K562 (cell line): ENCODE measurements around the gene POPDC2. TPM values are rescaled to one million over a fixed set of nuclear protein-coding genes. Genes with fewer than 3 reads are reported as not detected.

Experiments
- CREB1 ChIP-seq, 2 experiments: sonication (generic) in 1 of 2; formaldehyde crosslinking in 1 of 2; IDR thresholded peaks; 2 replicates each; pipeline versions ENCODE4 v1.6.1 to v1.8.0; 2012 to 2022; ENCODE audit warnings: inconsistent platforms in 1 of 2, mild to moderate bottlenecking in 1 of 2, missing genetic modification reagents in 1 of 2, moderate library complexity in 1 of 2
- SIN3B ChIP-seq: fragments of 450-650 bp; IDR thresholded peaks from 2 replicates; pipeline ENCODE4 v1.6.1; 2017; ENCODE audit warnings: low read depth, mild to moderate bottlenecking, moderate library complexity
- XRCC4 ChIP-seq: IDR thresholded peaks from one replicate; pipeline ENCODE4 v1.6.1; 2011; ENCODE audit not compliant: insufficient read depth, insufficient read length; ENCODE audit errors: extremely low read depth
- ZNF316 ChIP-seq: fragments of 450-650 bp; IDR thresholded peaks from 2 replicates; pipeline ENCODE4 v1.6.1; 2016
- ZNF408 ChIP-seq: fragments of 250-450 bp; sonication (Bioruptor Pico); IDR thresholded peaks from 2 replicates; pipeline ENCODE4 v1.4.0; 2020; ENCODE audit warnings: low read depth, mild to moderate bottlenecking, moderate library complexity
- ZNF583 ChIP-seq: fragments of 250-450 bp; sonication (Bioruptor Pico); IDR thresholded peaks from 2 replicates; pipeline ENCODE4 v1.4.0; 2020
- polyA plus RNA-seq, 8 experiments: library from polyadenylated mRNA; depleted of rRNA in 4 of 8; stranded (reverse) in 5 of 8; unstranded in 3 of 8; fragments of >200 nt; fragmentation: Nextera tagmentation in 2 of 8; fragmentation: Illumina TruSeq in 1 of 8; extraction: Ambion mirVana in 2 of 8; extraction: Trizol in 1 of 8; gene quantifications; 2 replicates each; pipeline versions ENCODE4 v1.2.1 to v1.2.3, GENCODE V29; 2011 to 2014; ENCODE audit warnings: inconsistent platforms in 1 of 8, missing spikeins in 1 of 8
- total RNA-seq, 7 experiments: library from RNA; depleted of rRNA in 6 of 7; stranded (reverse); fragments of >200 nt in 6 of 7; fragmentation: Illumina TruSeq in 2 of 7; extraction: Trizol in 2 of 7; gene quantifications; 2 replicates each; pipeline versions ENCODE4 v1.2.1 to v1.2.3, GENCODE V29; 2011 to 2021; ENCODE audit warnings: low replicate concordance in 1 of 7
- TF ChIP-seq, protein P1 (sequence below), 2 experiments: fragments of 450-650 bp; formaldehyde crosslinking in 1 of 2; IDR thresholded peaks; 2 replicates each; pipeline versions ENCODE4 v1.4.0 to v1.6.1; 2014 to 2020; ENCODE audit warnings: mild to moderate bottlenecking in 2 of 2, borderline replicate concordance in 1 of 2, low read depth in 1 of 2
- TF ChIP-seq, protein P2 (sequence below): sonication (generic); IDR thresholded peaks from 2 replicates; pipeline ENCODE4 v1.6.1; 2016

The POPDC2 gene
- total and polyA plus RNA-seq, 9 of the 15 experiments (the other 6 are each of a cell fraction or from before 2014, with no cell fraction given): 0.08 to 0.32 (median 0.13) TPM; not detected in 4

DNA sequence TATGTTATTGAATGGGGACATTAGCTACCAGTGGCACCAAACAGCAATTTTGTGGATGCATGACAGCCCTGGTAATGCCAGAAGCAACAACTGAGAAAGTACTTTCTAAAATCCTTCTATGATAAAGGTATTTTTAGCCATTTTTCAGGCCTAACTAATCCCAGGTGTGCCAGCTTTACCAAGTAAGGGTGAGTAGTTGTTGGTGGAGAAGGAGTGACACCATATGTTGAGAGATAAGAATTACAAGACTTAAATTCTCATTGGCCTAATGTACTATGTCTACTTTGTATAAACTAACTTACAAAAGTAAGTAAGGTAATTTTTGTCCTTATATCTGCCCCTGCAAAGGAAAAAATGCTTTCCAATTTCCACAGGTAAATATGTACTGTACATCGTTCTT, 20.9 kb upstream of the POPDC2 start (continued):
- TF ChIP-seq, protein P1, sequence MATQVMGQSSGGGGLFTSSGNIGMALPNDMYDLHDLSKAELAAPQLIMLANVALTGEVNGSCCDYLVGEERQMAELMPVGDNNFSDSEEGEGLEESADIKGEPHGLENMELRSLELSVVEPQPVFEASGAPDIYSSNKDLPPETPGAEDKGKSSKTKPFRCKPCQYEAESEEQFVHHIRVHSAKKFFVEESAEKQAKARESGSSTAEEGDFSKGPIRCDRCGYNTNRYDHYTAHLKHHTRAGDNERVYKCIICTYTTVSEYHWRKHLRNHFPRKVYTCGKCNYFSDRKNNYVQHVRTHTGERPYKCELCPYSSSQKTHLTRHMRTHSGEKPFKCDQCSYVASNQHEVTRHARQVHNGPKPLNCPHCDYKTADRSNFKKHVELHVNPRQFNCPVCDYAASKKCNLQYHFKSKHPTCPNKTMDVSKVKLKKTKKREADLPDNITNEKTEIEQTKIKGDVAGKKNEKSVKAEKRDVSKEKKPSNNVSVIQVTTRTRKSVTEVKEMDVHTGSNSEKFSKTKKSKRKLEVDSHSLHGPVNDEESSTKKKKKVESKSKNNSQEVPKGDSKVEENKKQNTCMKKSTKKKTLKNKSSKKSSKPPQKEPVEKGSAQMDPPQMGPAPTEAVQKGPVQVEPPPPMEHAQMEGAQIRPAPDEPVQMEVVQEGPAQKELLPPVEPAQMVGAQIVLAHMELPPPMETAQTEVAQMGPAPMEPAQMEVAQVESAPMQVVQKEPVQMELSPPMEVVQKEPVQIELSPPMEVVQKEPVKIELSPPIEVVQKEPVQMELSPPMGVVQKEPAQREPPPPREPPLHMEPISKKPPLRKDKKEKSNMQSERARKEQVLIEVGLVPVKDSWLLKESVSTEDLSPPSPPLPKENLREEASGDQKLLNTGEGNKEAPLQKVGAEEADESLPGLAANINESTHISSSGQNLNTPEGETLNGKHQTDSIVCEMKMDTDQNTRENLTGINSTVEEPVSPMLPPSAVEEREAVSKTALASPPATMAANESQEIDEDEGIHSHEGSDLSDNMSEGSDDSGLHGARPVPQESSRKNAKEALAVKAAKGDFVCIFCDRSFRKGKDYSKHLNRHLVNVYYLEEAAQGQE (IDR thresholded peaks at IDR 0.05; ENCODE audit: borderline replicate concordance): peak; percentile 72
- TF ChIP-seq, protein P1 (CRISPR knock-in tag; IDR thresholded peaks at IDR 0.05; ENCODE audit: low read depth): no peak
- TF ChIP-seq SIN3B (no peak), XRCC4 (no peak), ZNF583 (CRISPR knock-in tag) (no peak), ZNF408 (CRISPR knock-in tag) (no peak), ZNF316 (no peak), CREB1 (IDR thresholded peaks at IDR 0.05) (no peak), CREB1 (CRISPR knock-in tag; IDR thresholded peaks at IDR 0.05) (no peak)
- TF ChIP-seq, protein P2, sequence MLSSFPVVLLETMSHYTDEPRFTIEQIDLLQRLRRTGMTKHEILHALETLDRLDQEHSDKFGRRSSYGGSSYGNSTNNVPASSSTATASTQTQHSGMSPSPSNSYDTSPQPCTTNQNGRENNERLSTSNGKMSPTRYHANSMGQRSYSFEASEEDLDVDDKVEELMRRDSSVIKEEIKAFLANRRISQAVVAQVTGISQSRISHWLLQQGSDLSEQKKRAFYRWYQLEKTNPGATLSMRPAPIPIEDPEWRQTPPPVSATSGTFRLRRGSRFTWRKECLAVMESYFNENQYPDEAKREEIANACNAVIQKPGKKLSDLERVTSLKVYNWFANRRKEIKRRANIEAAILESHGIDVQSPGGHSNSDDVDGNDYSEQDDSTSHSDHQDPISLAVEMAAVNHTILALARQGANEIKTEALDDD: peak; percentile 76
